Measurements from ENCODE around the gene DEGS2.

Gene DEGS2

GRCh38 chr14:100109594-100109955 is 49.9 kb downstream of the DEGS2 start:
- no peak for DNase-seq

GRCh38 chr14:100108840-100109593 is 50.4 kb downstream of the DEGS2 start:
- DNase-seq = no peak

- no peak for DNase-seq
Measured at GRCh38 chr14:100108042-100108825, 51.2 kb downstream of the DEGS2 start.

- DNase-seq = no peak
Measured at GRCh38 chr14:100107236-100107635, 52.2 kb downstream of the DEGS2 start.

- DNase-seq = no peak
Measured at GRCh38 chr14:100106250-100107112, 53.0 kb downstream of the DEGS2 start.

- DNase-seq = no peak
Measured at GRCh38 chr14:100105357-100106169, 53.9 kb downstream of the DEGS2 start.

- DNase-seq = no peak
Measured at GRCh38 chr14:100104523-100105300, 54.7 kb downstream of the DEGS2 start.

- no peak for DNase-seq
Measured at GRCh38 chr14:100104006-100104352, 55.5 kb downstream of the DEGS2 start.

- no peak for DNase-seq
Measured at GRCh38 chr14:100103250-100104005, 56.0 kb downstream of the DEGS2 start.

GRCh38 chr14:100102156-100102785 is 57.2 kb downstream of the DEGS2 start:
- DNase-seq = no peak

GRCh38 chr14:100100032-100100703 is 59.3 kb downstream of the DEGS2 start:
- DNase-seq = no peak

GRCh38 chr14:100098171-100098570 is 61.3 kb downstream of the DEGS2 start:
- DNase-seq = no peak

GRCh38 chr14:100096656-100097055 is 62.8 kb downstream of the DEGS2 start:
- DNase-seq = no peak

Data from GOT3 (cell line).